K562 (cell line): ENCODE data around the gene MLX. TPM values are rescaled to one million over a fixed set of nuclear protein-coding genes. Genes with fewer than 3 reads are reported as not detected.

Experiments
- BRF1 ChIP-seq: IDR thresholded peaks from 3 replicates; pipeline ENCODE4 v1.6.1; 2011; ENCODE audit warnings: borderline replicate concordance, mild to moderate bottlenecking; ENCODE audit not compliant: insufficient read length; ENCODE audit errors: extremely low read depth
- CBFA2T2 ChIP-seq: fragments of 450-650 bp; conservative IDR thresholded peaks from 2 replicates; pipeline ENCODE4 v1.6.1; 2017; ENCODE audit warnings: mild to moderate bottlenecking
- CCNT2 ChIP-seq: IDR thresholded peaks from 2 replicates; pipeline ENCODE4 v1.6.1; 2011; ENCODE audit warnings: borderline replicate concordance, low read depth, mild to moderate bottlenecking, moderate library complexity, mixed read lengths, low read length; ENCODE audit not compliant: insufficient read length; ENCODE audit errors: extremely low read depth
- CLOCK ChIP-seq: fragments of 250-450 bp; sonication (Bioruptor Pico); IDR thresholded peaks from 2 replicates; pipeline ENCODE4 v1.4.0; 2020; ENCODE audit warnings: mild to moderate bottlenecking, moderate library complexity, borderline replicate concordance
- E2F1 ChIP-seq: sonication (generic); formaldehyde crosslinking; IDR thresholded peaks from 2 replicates; pipeline ENCODE4 v1.8.1; 2023; ENCODE audit warnings: mild to moderate bottlenecking, missing genetic modification reagents, moderate library complexity
- FUS ChIP-seq: fragments of 200-400 bp; formaldehyde crosslinking; optimal IDR thresholded peaks from 2 replicates; pipeline ENCODE3; 2017; ENCODE audit warnings: low read depth, low read length
- HDAC1 ChIP-seq, 2 experiments: fragments of 450-650 bp; IDR thresholded peaks; 2 replicates each; pipeline ENCODE4 v1.6.1; 2016 to 2017; ENCODE audit warnings: inconsistent platforms in 1 of 2, mild to moderate bottlenecking in 1 of 2, moderate library complexity in 1 of 2
- HEY1 ChIP-seq: fragments of 250-450 bp; sonication (Bioruptor Pico); IDR thresholded peaks from 2 replicates; pipeline ENCODE4 v1.5.0; 2020; ENCODE audit warnings: mild to moderate bottlenecking, moderate library complexity, borderline replicate concordance
- HMBOX1 ChIP-seq: sonication (generic); IDR thresholded peaks from 2 replicates; pipeline ENCODE4 v1.6.1; 2016
- ID3 ChIP-seq, 2 experiments: fragments of 250-450 bp in 1 of 2; fragments of 450-650 bp in 1 of 2; sonication (Bioruptor Pico) in 1 of 2; IDR thresholded peaks; 2 replicates each; pipeline versions ENCODE4 v1.6.1 to v1.8.0; 2016 to 2021; ENCODE audit warnings: mild to moderate bottlenecking in 2 of 2, moderate library complexity in 2 of 2, missing compliant biosample characterization in 1 of 2, missing genetic modification characterization in 1 of 2
- KLF6 ChIP-seq: fragments of 250-450 bp; sonication (Bioruptor Pico); IDR thresholded peaks from 2 replicates; pipeline ENCODE4 v1.4.0; 2020; ENCODE audit warnings: mild to moderate bottlenecking, moderate library complexity, borderline replicate concordance
- MBD1 ChIP-seq: fragments of 250-450 bp; sonication (Bioruptor Pico); IDR thresholded peaks from 2 replicates; pipeline ENCODE4 v1.8.0; 2022; ENCODE audit warnings: inconsistent platforms
- PHB2 ChIP-seq: fragments of 450-650 bp; IDR thresholded peaks from 2 replicates; pipeline ENCODE4 v1.6.1; 2017; ENCODE audit warnings: low read depth
- PTTG1 ChIP-seq: fragments of 450-650 bp; IDR thresholded peaks from 2 replicates; pipeline ENCODE4 v1.6.1; 2016; ENCODE audit warnings: low read depth, mild to moderate bottlenecking, missing genetic modification characterization, missing compliant biosample characterization
- RBM22 ChIP-seq: fragments of 200-400 bp; formaldehyde crosslinking; IDR thresholded peaks from 2 replicates; pipeline ENCODE4 v1.6.1; 2018; ENCODE audit warnings: low read length, low read depth; ENCODE audit not compliant: poor library complexity, severe bottlenecking
- SIRT6 ChIP-seq: IDR thresholded peaks from one replicate; pipeline ENCODE4 v1.6.1; 2012; ENCODE audit warnings: low read depth, mild to moderate bottlenecking, control low read depth, inconsistent platforms, low read length, moderate library complexity
- SOX6 ChIP-seq: fragments of 450-650 bp; IDR thresholded peaks from 2 replicates; pipeline ENCODE4 v1.6.1; 2014; ENCODE audit warnings: mild to moderate bottlenecking
- TOE1 ChIP-seq, 2 experiments: fragments of 450-650 bp in 1 of 2; sonication (generic) in 1 of 2; formaldehyde crosslinking in 1 of 2; IDR thresholded peaks; 2 replicates each; pipeline versions ENCODE4 v1.7.1 to v1.8.0; 2016 to 2022; ENCODE audit warnings: borderline replicate concordance in 2 of 2, mild to moderate bottlenecking in 2 of 2, antibody characterized with exemption in 1 of 2, inconsistent platforms in 1 of 2, low read depth in 1 of 2, missing genetic modification reagents in 1 of 2, moderate library complexity in 1 of 2
- ZNF583 ChIP-seq: fragments of 250-450 bp; sonication (Bioruptor Pico); IDR thresholded peaks from 2 replicates; pipeline ENCODE4 v1.4.0; 2020
- ZSCAN32 ChIP-seq: fragments of 450-650 bp; formaldehyde crosslinking; IDR thresholded peaks from 2 replicates; pipeline ENCODE4 v1.4.0; 2020; ENCODE audit warnings: mild to moderate bottlenecking, moderate library complexity
- polyA plus RNA-seq, 8 experiments: library from polyadenylated mRNA; depleted of rRNA in 4 of 8; stranded (reverse) in 5 of 8; unstranded in 3 of 8; fragments of >200 nt; fragmentation: Nextera tagmentation in 2 of 8; fragmentation: Illumina TruSeq in 1 of 8; extraction: Ambion mirVana in 2 of 8; extraction: Trizol in 1 of 8; gene quantifications; 2 replicates each; pipeline versions ENCODE4 v1.2.1 to v1.2.3, GENCODE V29; 2011 to 2014; ENCODE audit warnings: inconsistent platforms in 1 of 8, missing spikeins in 1 of 8
- total RNA-seq, 7 experiments: library from RNA; depleted of rRNA in 6 of 7; stranded (reverse); fragments of >200 nt in 6 of 7; fragmentation: Illumina TruSeq in 2 of 7; extraction: Trizol in 2 of 7; gene quantifications; 2 replicates each; pipeline versions ENCODE4 v1.2.1 to v1.2.3, GENCODE V29; 2011 to 2021; ENCODE audit warnings: low replicate concordance in 1 of 7

MLX gene
- total and polyA plus RNA-seq, 9 of the 15 experiments (the other 6 are each of a cell fraction or from before 2014, with no cell fraction given): 42.9 to 100 (median 58.9) TPM

- TF ChIP-seq TOE1 (IDR thresholded peaks at IDR 0.05; ENCODE audit: borderline replicate concordance) (no peak), TOE1 (CRISPR knock-in tag; IDR thresholded peaks at IDR 0.05; ENCODE audit: borderline replicate concordance, low read depth) (no peak), CLOCK (CRISPR knock-in tag) (0 out of 2 replicates have a peak, but pooled peaks have one; percentile 34), BRF1 (no peak), ZNF583 (CRISPR knock-in tag) (no peak), CBFA2T2 (no peak), E2F1 (CRISPR knock-in tag) (no peak), FUS (no peak), HMBOX1 (no peak), PHB2 (no peak), ZSCAN32 (CRISPR knock-in tag) (no peak), PTTG1 (no peak), KLF6 (CRISPR knock-in tag) (no peak), MBD1 (CRISPR knock-in tag) (no peak), SIRT6 (no peak), CCNT2 (no peak), HEY1 (CRISPR knock-in tag) (no peak), ID3 (CRISPR knock-in tag; IDR thresholded peaks at IDR 0.05) (no peak), ID3 (tag; IDR thresholded peaks at IDR 0.05) (no peak), RBM22 (no peak), HDAC1 (IDR thresholded peaks at IDR 0.05) (0 out of 4 replicates have a peak, but pooled peaks of 1 of the 2 experiments have one; percentile 18), SOX6 (no peak)
Measured at GRCh38 chr17:42566215-42566882, 551 bp upstream of the MLX start (continued).
